Measurements from ENCODE around the gene MAN1C1. TPM values are rescaled to one million over a fixed set of nuclear protein-coding genes. Genes with fewer than 3 reads are reported as not detected.

MAN1C1 gene
- total and polyA plus RNA-seq, 9 of the 15 experiments (the other 6 are each of a cell fraction or from before 2014, with no cell fraction given), result 0.04 to 0.44 (median 0.10) TPM; not detected in 3

DNA sequence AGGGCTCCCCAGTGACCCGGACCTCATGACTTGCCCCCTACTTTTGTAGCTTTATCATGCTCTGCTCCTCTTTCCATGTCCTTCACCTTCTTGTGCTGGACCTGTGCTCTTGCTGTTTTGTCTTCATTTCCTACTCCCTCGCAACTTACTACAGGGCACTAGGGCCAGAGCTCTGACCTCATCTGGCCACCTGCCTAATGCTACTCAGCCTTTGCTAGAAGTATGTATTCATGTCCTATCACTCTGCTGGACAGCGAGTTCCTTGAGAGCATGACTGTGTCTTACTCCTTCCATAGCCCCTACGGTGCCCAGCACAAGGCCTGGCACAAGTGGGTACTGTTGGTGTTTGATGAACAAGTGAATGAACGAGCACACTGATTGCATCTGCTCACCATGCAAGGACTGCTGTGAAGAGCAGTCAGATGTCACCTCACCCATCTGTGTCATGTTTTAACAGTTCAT lies 205.1 kb downstream of the MAN1C1 start:
- no peaks in the 10 kb centered on the region for H3K27me3 ChIP-seq (ENCODE audit: control insufficient read depth in 2 of 2, insufficient read depth in 2 of 2, low read length in 2 of 2)
- H3K9me1 ChIP-seq (ENCODE audit: control insufficient read depth, insufficient read depth, low read length), result no peaks in the 10 kb centered on the region
- no peaks in the 10 kb centered on the region for H3K9me3 ChIP-seq (replicated peaks; ENCODE audit: control insufficient read depth, insufficient read depth, low read depth, low read length)
- peak overlapping the region; percentile 91 for H3K27ac ChIP-seq (ENCODE audit: extremely low read depth, low read depth, low read length)
- peaks cover 37 to 49% of the 10 kb centered on the region in 2 experiments for H3K4me1 ChIP-seq (replicated peaks in 1 of 2; ENCODE audit: control insufficient read depth in 2 of 2, insufficient read depth in 2 of 2, low read length in 2 of 2)
- in situ Hi-C loops (cut with MboI) (loop anchor here (5.0 kb wide), 1 partner anchor 71 kb away; no protein-coding TSS in a partner anchor), intact Hi-C loops (cut with micrococcal nuclease) (loop anchor here (5.0 to 10.0 kb wide), 2 partner anchors 66 to 173 kb away; partner anchors contain the start of gene PAFAH2)
- H3K9ac ChIP-seq (ENCODE audit: insufficient read depth in 1 of 2, low read depth in 2 of 2, low read length in 2 of 2), result peak overlapping the region; percentile 92 to 99
- WGBS (ENCODE audit: insufficient coverage, low coverage, missing lambda C conversion rate), result 29% methylated on average over 5 of the region's 5 CpGs
- peak in 1 of 4 experiments; percentile 63 for DNase-seq (ENCODE audit: extremely low read depth in 1 of 4, low spot score in 3 of 4)
- no TSS peak for BruUV-seq (replicated peaks)
- peaks cover 16% of the 10 kb centered on the region for H4K20me1 ChIP-seq (replicated peaks; ENCODE audit: control insufficient read depth, insufficient read depth, low read length)
- peak; percentile 2 for ATAC-seq
- POLR2A ChIA-PET, result interaction anchor here (0.6 to 6.2 kb wide), 10 partner anchors 9 to 735 kb away, joined by 3 to 56 read pairs (median 4); partner anchors contain the start of gene TRIM63
- peak overlapping the region; percentile 67 for H3K4me3 ChIP-seq
- H3K4me2 ChIP-seq (ENCODE audit: insufficient read depth, low read length), result peak overlapping the region; percentile 89
- CTCF ChIA-PET (ENCODE audit: low intra/inter-chr PET ratio), result interaction anchor here (1.0 kb wide), 1 partner anchor 177 kb away, joined by 3 read pairs; no protein-coding TSS in a partner anchor
- peak; percentile 71 for FAIRE-seq
- no peak overlapping the region for H2AFZ ChIP-seq (ENCODE audit: low read depth, low read length)
- H3K36me3 ChIP-seq (ENCODE audit: control insufficient read depth, insufficient read depth, low read length), result peaks cover 40% of the 10 kb centered on the region
- peaks cover 64% of the 10 kb centered on the region for H3K79me2 ChIP-seq (ENCODE audit: control insufficient read depth, insufficient read depth, low read length)
- TF ChIP-seq OTX1 (CRISPR knock-in tag; IDR thresholded peaks at IDR 0.05), result peak; percentile 44; the same call in 1 of the 2 replicates
- no peak for TF ChIP-seq PHB2 (IDR thresholded peaks at IDR 0.05; ENCODE audit: low read depth)
- TF ChIP-seq, protein P1, sequence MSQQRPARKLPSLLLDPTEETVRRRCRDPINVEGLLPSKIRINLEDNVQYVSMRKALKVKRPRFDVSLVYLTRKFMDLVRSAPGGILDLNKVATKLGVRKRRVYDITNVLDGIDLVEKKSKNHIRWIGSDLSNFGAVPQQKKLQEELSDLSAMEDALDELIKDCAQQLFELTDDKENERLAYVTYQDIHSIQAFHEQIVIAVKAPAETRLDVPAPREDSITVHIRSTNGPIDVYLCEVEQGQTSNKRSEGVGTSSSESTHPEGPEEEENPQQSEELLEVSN (IDR thresholded peaks at IDR 0.05; ENCODE audit: borderline replicate concordance in 1 of 2, extremely low read depth in 1 of 2, insufficient read depth in 1 of 2, insufficient read length in 1 of 2, low read depth in 1 of 2, low read length in 1 of 2, poor library complexity in 1 of 2, severe bottlenecking in 1 of 2), result peak in 1 of 2 experiments; percentile 27
- no peak for TF ChIP-seq YBX1 (IDR thresholded peaks at IDR 0.05)
- TF ChIP-seq, protein P2, sequence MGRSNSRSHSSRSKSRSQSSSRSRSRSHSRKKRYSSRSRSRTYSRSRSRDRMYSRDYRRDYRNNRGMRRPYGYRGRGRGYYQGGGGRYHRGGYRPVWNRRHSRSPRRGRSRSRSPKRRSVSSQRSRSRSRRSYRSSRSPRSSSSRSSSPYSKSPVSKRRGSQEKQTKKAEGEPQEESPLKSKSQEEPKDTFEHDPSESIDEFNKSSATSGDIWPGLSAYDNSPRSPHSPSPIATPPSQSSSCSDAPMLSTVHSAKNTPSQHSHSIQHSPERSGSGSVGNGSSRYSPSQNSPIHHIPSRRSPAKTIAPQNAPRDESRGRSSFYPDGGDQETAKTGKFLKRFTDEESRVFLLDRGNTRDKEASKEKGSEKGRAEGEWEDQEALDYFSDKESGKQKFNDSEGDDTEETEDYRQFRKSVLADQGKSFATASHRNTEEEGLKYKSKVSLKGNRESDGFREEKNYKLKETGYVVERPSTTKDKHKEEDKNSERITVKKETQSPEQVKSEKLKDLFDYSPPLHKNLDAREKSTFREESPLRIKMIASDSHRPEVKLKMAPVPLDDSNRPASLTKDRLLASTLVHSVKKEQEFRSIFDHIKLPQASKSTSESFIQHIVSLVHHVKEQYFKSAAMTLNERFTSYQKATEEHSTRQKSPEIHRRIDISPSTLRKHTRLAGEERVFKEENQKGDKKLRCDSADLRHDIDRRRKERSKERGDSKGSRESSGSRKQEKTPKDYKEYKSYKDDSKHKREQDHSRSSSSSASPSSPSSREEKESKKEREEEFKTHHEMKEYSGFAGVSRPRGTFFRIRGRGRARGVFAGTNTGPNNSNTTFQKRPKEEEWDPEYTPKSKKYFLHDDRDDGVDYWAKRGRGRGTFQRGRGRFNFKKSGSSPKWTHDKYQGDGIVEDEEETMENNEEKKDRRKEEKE (IDR thresholded peaks at IDR 0.05; ENCODE audit: borderline replicate concordance in 1 of 2, control insufficient read depth in 1 of 2, low read depth in 2 of 2, low read length in 1 of 2), result 0 out of 4 replicates have a peak, but pooled peaks of 1 of the 2 experiments have one; percentile 51
- no peak for TF ChIP-seq HNRNPL (IDR thresholded peaks at IDR 0.05; ENCODE audit: low read depth, low read length)
- TF ChIP-seq MIER1 (IDR thresholded peaks at IDR 0.05; ENCODE audit: low read depth), result 0 out of 2 replicates have a peak, but pooled peaks have one; percentile 41
- TF ChIP-seq, protein P3, sequence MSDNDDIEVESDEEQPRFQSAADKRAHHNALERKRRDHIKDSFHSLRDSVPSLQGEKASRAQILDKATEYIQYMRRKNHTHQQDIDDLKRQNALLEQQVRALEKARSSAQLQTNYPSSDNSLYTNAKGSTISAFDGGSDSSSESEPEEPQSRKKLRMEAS (CRISPR knock-in tag; IDR thresholded peaks at IDR 0.05), result peak; percentile 69
- TF ChIP-seq, protein P4, sequence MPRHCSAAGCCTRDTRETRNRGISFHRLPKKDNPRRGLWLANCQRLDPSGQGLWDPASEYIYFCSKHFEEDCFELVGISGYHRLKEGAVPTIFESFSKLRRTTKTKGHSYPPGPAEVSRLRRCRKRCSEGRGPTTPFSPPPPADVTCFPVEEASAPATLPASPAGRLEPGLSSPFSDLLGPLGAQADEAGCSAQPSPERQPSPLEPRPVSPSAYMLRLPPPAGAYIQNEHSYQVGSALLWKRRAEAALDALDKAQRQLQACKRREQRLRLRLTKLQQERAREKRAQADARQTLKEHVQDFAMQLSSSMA (CRISPR knock-in tag; IDR thresholded peaks at IDR 0.05), result no peak
- no peak for TF ChIP-seq KLF6 (CRISPR knock-in tag; IDR thresholded peaks at IDR 0.05; ENCODE audit: borderline replicate concordance)
- peak; percentile 52; the same call in 1 of the 2 replicates for TF ChIP-seq ZNF24 (IDR thresholded peaks at IDR 0.05)
- TF ChIP-seq SRF (CRISPR knock-in tag; IDR thresholded peaks at IDR 0.05), result 0 out of 4 replicates have a peak, but pooled peaks of 1 of the 2 experiments have one; percentile 18
- TF ChIP-seq SMARCA5 (IDR thresholded peaks at IDR 0.05), result no peak
- peak; percentile 45; the same call in 1 of the 2 replicates for TF ChIP-seq NFIC (IDR thresholded peaks at IDR 0.05)
- TF ChIP-seq ZBTB1 (CRISPR knock-in tag; IDR thresholded peaks at IDR 0.05; ENCODE audit: borderline replicate concordance, low read depth), result no peak
- no peak for TF ChIP-seq FOXJ3 (CRISPR knock-in tag; IDR thresholded peaks at IDR 0.05)
- peak; percentile 56; the same call in 1 of the 2 replicates for TF ChIP-seq MYNN (IDR thresholded peaks at IDR 0.05)
- no peak for TF ChIP-seq MYNN (CRISPR knock-in tag; IDR thresholded peaks at IDR 0.05)
